ENCODE data around the gene KLHL29. TPM values are rescaled to one million over a fixed set of nuclear protein-coding genes. Genes with fewer than 3 reads are reported as not detected.

The KLHL29 gene
- total and polyA plus RNA-seq, 2 of the 13 experiments (the other 11 are each of a cell fraction or from before 2014, with no cell fraction given) = 0.01 TPM; not detected in 1

DNA sequence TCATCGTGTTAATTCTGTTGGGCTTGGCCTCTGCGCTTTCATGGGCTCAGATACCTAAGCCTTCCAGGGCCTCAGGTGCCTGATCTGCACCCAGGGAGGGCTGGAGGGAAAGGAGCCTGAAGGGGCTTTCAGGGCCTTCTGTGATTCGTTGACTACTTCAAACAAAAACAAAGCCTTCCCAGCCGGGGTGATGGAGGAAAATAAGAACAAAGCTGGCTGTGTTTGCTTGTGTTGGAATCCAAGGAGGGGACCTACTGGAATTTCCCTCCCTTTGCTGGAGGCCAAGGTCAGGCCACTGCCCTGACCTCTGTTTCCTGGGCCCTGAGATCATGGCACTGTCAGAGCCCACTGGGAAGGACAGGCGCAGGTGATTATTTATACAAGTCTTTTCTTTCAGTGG, 135.3 kb downstream of the KLHL29 start (continued):
- TF ChIP-seq HMG20B (CRISPR knock-in tag; conservative IDR thresholded peaks at IDR 0.05) = peak; percentile 78
- peak; percentile 91 for TF ChIP-seq NCOA2 (CRISPR knock-in tag; IDR thresholded peaks at IDR 0.05)
- TF ChIP-seq KAT8 (CRISPR knock-in tag; IDR thresholded peaks at IDR 0.05) = peak; percentile 40; the same call in 1 of the 2 replicates
- peak; percentile 59; the same call in 1 of the 2 replicates for TF ChIP-seq EHMT2 (IDR thresholded peaks at IDR 0.05; ENCODE audit: borderline replicate concordance, low read depth, low read length)
- TF ChIP-seq XRCC5 (optimal IDR thresholded peaks at IDR 0.05; ENCODE audit: low read length) = peak; percentile 49
- peak; percentile 99 for TF ChIP-seq RARA (CRISPR knock-in tag; IDR thresholded peaks at IDR 0.05)
- TF ChIP-seq HNRNPH1 (optimal IDR thresholded peaks at IDR 0.05; ENCODE audit: low read depth, low read length) = no peak

DNA sequence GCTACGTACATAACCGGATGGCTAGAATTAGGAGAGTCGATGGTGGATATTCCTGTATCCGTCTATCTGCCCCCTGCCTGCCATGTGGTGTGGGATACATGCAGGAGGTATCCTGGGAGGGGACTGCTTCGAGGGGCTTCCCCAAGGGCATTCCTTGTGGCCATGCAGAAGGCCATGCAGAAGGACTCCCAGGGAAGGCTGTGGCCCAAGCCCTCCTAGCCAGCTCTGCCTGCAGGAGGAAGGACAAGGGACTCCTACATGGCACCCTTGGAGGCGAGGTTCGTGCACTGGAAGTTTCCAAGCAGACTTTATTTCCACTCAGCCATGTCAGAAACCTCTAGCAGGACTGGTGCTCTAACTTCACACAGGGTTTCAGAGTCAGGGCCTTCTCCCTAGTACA, 136.1 kb downstream of the KLHL29 start:
- DNase-seq (ENCODE audit: low spot score) = no peak
- H3K36me3 ChIP-seq (replicated peaks in 1 of 2; ENCODE audit: control insufficient read depth in 1 of 2, insufficient read depth in 2 of 2, low read length in 2 of 2) = no peaks in the 10 kb centered on the region
- WGBS (ENCODE audit: low lambda C conversion rate) = 70% methylated on average over 6 of the region's 7 CpGs
- no peak for FAIRE-seq
- H3K4me1 ChIP-seq (ENCODE audit: insufficient read depth, low read length) = peaks cover 28% of the 10 kb centered on the region
- no peaks in the 10 kb centered on the region for H3K79me2 ChIP-seq (ENCODE audit: insufficient read depth, low read length)
- TF ChIP-seq ZNF607 (CRISPR knock-in tag; IDR thresholded peaks at IDR 0.05; ENCODE audit: borderline replicate concordance) (no peak), CENPX (CRISPR knock-in tag; IDR thresholded peaks at IDR 0.05) (no peak), PPARG (CRISPR knock-in tag; conservative IDR thresholded peaks at IDR 0.05) (no peak), ZNF556 (CRISPR knock-in tag; IDR thresholded peaks at IDR 0.05; ENCODE audit: borderline replicate concordance) (no peak), ZNF510 (CRISPR knock-in tag; IDR thresholded peaks at IDR 0.05; ENCODE audit: low read depth) (no peak)
- TF ChIP-seq, protein P1, sequence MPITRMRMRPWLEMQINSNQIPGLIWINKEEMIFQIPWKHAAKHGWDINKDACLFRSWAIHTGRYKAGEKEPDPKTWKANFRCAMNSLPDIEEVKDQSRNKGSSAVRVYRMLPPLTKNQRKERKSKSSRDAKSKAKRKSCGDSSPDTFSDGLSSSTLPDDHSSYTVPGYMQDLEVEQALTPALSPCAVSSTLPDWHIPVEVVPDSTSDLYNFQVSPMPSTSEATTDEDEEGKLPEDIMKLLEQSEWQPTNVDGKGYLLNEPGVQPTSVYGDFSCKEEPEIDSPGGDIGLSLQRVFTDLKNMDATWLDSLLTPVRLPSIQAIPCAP (CRISPR knock-in tag; IDR thresholded peaks at IDR 0.05; ENCODE audit: low read depth) = no peak
- TF ChIP-seq, protein P2, sequence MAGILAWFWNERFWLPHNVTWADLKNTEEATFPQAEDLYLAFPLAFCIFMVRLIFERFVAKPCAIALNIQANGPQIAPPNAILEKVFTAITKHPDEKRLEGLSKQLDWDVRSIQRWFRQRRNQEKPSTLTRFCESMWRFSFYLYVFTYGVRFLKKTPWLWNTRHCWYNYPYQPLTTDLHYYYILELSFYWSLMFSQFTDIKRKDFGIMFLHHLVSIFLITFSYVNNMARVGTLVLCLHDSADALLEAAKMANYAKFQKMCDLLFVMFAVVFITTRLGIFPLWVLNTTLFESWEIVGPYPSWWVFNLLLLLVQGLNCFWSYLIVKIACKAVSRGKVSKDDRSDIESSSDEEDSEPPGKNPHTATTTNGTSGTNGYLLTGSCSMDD (CRISPR knock-in tag; IDR thresholded peaks at IDR 0.05) = no peak
- no peak overlapping the region for H3K27ac ChIP-seq (ENCODE audit: extremely low read length, insufficient read depth, low read length)
- ChIA-PET CTCF (ENCODE audit: low intra/inter-chr PET ratio, low total read pairs) (no interaction called here), POLR2A (no interaction called here)
- BruUV-seq (replicated peaks) = no TSS peak
- intact Hi-C loops (cut with micrococcal nuclease; ENCODE audit: unreplicated experiment) = no loop called here
- no peak overlapping the region for H3K4me3 ChIP-seq (replicated peaks in 1 of 3; ENCODE audit: insufficient read depth in 1 of 3, low read depth in 2 of 3, low read length in 3 of 3)
- H3K4me2 ChIP-seq (ENCODE audit: low read depth, low read length) = no peak overlapping the region
- in situ Hi-C loops (cut with HindIII; ENCODE audit: extremely low pct_ligation_motif_present, low pct_unique_long_range_greater_than_20kb) = no loop called here
- no peaks in the 10 kb centered on the region for H4K20me1 ChIP-seq (ENCODE audit: insufficient read depth, low read length)
- no peak for ATAC-seq
- no peaks in the 10 kb centered on the region for H3K9me3 ChIP-seq (ENCODE audit: low read length)
- H3K27me3 ChIP-seq (ENCODE audit: control insufficient read depth in 1 of 2, insufficient read depth in 2 of 2, low read length in 2 of 2) = peaks cover 3 to 29% of the 10 kb centered on the region in 2 experiments; a peak in 4 of 5 replicates
- H3K9ac ChIP-seq (ENCODE audit: insufficient read depth, low read depth, low read length) = no peak overlapping the region
- H2AFZ ChIP-seq (ENCODE audit: low read length) = no peak overlapping the region

All from HepG2 (cell line).